ENCODE results near the gene OR52I2.

DNA sequence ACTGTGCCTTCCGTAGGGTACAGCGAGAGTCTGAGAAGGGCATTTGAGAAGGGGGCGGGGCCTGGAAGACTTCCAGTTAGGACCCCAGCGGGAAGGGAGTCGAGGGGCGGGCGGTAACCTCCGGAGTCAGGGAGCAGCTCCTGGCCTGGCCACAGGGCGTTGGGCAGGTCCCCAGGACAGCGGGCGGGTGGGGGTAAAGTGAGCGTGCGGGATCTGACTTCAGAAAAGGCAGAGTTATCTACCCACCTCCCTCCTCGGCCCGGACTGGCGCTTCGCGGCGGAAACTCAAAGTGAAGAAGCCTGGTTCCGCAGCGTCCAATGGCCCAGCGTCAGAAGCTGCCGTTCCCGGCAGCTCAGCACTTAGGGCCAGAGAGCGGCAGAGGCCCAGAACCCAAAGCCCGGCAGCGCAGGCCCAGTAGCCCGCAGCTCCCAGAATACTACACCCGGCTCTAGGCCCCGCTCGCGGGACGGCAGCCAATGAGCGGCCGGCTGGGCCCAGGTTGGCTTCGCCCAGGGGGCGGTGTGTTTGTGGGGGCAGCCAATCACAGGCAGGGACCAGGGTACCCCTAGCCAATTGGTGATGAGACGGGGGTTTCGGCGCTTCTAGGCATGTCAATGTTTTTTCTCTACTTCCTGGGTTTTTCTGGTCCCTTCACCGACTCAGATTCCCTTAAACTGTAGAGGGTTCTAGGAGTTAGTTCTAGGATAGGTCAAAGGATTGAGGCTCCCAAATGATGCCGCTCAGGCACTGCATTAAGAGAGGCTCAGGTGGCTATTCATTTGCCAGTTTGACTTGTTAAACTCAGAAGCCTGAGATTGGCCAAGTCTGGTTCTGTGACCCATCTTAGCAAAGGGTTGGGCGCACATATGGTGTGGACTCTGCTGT, 26.5 kb downstream of the OR52I2 start, which contains the start of gene TRIM68:
- TF ChIP-seq, protein P1, sequence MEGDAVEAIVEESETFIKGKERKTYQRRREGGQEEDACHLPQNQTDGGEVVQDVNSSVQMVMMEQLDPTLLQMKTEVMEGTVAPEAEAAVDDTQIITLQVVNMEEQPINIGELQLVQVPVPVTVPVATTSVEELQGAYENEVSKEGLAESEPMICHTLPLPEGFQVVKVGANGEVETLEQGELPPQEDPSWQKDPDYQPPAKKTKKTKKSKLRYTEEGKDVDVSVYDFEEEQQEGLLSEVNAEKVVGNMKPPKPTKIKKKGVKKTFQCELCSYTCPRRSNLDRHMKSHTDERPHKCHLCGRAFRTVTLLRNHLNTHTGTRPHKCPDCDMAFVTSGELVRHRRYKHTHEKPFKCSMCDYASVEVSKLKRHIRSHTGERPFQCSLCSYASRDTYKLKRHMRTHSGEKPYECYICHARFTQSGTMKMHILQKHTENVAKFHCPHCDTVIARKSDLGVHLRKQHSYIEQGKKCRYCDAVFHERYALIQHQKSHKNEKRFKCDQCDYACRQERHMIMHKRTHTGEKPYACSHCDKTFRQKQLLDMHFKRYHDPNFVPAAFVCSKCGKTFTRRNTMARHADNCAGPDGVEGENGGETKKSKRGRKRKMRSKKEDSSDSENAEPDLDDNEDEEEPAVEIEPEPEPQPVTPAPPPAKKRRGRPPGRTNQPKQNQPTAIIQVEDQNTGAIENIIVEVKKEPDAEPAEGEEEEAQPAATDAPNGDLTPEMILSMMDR (conservative IDR thresholded peaks at IDR 0.05) = no peak
- no peak for TF ChIP-seq EZH2 (IDR thresholded peaks at IDR 0.05; ENCODE audit: low read depth)
